Fibroblast of the conjunctiva (primary cell): ENCODE results near the gene CAMSAP1.
"Not testable (repeated sequence)": the region's sequence is repeated elsewhere in the genome, so short reads cannot be mapped to it uniquely, and the experiment has no call there.

ENCODE experiments used
- DNase-seq: peaks from one replicate; pipeline ENCODE4 v3.0.0-alpha.2; 2010; ENCODE audit warnings: low read depth

The CAMSAP1 gene, protein sequence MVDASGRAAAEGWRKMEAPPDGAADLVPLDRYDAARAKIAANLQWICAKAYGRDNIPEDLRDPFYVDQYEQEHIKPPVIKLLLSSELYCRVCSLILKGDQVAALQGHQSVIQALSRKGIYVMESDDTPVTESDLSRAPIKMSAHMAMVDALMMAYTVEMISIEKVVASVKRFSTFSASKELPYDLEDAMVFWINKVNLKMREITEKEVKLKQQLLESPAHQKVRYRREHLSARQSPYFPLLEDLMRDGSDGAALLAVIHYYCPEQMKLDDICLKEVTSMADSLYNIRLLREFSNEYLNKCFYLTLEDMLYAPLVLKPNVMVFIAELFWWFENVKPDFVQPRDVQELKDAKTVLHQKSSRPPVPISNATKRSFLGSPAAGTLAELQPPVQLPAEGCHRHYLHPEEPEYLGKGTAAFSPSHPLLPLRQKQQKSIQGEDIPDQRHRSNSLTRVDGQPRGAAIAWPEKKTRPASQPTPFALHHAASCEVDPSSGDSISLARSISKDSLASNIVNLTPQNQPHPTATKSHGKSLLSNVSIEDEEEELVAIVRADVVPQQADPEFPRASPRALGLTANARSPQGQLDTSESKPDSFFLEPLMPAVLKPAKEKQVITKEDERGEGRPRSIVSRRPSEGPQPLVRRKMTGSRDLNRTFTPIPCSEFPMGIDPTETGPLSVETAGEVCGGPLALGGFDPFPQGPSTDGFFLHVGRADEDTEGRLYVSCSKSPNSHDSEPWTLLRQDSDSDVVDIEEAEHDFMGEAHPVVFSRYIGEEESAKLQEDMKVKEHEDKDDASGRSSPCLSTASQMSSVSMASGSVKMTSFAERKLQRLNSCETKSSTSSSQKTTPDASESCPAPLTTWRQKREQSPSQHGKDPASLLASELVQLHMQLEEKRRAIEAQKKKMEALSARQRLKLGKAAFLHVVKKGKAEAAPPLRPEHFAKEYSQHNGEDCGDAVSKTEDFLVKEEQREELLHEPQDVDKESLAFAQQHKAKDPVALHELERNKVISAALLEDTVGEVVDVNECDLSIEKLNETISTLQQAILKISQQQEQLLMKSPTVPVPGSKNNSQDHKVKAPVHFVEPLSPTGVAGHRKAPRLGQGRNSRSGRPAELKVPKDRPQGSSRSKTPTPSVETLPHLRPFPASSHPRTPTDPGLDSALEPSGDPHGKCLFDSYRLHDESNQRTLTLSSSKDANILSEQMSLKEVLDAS (N-terminal part only)

DNA sequence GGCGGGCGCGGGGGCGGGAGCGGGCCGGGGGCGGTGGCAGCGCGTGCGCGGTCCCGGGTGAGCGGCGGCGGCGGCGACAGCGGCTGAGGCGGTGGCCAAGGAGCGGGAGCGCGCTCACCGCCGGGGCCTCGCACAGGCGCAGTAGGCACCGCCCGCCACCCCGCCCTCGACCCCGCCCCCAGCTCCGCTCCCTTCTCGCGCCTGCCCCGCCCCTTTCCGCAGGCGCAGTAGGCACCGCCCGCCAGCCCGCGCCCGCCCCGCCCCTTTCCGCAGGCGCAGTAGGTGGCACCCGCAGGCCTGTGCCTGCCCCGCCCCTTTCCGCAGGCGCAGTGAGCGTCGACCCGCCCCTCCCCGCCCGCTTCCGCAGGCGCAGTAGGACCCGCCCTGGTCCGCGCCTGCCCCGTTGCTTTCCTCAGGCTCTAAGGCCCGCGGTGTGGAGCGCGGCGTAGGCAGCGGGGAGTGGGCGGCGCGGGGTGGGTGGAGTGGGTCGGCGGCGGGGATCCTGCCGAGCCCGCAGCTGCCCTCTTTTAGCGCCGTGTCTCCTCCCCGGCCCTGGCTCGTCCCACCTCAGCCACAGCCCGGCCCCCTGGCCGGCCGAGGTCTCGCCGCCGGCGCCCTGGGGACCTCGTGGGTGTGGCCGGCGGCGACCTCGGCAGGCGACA is at the start of gene CAMSAP1:
CAMSAP1 (minus strand) TSS at position 116 of the 662 bp plus-strand sequence. CDS start 387 bp downstream, outside the sequence.
- peak; percentile 89 for DNase-seq

DNA sequence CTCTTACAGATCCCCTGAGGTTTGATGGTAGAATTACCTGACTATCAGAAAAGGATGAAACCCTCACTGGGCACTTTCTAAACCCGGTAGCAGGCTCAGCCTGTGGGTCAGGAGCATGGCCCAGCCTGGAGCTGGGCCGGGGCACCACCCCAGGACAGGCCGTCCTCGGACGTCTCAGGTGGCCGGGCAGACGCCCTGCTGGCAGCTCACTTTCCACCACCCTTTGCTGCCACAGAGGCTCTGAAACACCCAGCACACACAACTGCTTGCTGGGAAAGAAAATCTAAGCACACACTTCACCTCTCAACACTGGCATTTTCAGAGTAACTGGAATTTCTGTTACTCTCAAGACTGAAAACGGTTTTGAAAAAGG is 49.4 kb upstream of the CAMSAP1 start:
- DNase-seq = no peak

DNA sequence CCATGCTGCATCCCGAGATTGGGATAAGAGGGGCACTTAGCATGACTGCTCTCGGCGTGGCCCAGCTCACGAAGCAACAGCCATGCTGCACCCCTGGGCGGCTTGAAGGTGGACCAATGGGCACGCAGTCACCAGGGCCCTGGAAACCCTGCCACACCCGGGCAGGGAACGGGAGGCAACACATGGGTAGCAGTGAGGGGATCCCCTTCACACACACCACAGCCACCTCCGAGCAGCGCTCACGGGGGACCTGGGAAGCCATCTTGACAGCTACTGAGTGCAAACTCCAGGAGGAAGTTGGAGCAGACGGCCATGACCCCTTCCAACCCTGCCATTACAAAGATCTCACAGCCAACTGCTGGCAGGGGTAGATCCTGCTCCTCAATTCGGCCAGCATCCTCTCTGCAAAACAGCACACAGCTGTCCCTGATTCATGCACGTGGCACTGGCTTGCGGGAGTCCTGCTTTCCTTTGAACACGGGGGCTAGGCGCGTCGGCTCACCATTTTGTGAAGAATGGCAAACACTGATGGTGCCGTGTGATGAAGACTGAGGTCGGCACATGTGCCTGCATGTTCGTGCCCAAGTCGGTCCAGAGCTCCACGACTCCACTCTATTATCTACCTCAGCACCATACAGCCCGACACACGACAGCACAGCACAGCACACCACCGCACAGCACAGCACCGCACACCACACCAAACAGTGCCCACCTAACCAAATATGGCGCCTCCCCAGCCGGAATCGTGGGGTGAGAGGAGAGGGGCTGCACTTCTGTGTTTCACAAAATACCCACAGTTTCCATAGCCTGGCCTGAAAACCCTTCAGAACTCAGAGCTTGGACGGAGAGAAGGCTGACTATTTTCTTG is 48.8 kb upstream of the CAMSAP1 start:
- DNase-seq = no peak

DNA sequence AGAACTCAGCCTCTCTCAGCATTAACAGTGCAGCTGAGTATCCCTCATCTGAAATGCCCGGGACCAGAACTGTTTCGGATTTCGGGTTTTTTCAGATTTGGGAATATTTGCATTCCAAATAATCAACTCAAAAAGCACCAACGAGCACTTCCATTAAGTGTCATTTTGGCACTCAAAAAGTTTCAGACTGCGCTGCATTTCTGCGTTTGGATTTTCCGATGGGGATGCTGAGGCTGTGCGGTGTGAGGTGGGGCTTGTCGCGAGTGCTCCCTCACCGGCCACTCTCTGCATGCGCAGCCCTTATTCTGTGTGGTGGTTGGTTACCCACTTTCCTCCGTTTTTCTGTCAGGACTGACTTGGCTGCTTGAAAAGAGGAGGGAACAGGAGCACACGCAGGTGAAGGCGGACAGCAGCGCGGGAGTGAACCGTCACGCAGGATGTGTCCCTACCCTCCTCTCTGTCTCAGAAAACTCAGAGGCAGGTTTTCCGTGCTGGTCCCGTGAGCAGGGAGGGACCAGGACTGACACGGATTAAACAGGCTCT is 45.4 kb upstream of the CAMSAP1 start:
- no peak for DNase-seq

DNA sequence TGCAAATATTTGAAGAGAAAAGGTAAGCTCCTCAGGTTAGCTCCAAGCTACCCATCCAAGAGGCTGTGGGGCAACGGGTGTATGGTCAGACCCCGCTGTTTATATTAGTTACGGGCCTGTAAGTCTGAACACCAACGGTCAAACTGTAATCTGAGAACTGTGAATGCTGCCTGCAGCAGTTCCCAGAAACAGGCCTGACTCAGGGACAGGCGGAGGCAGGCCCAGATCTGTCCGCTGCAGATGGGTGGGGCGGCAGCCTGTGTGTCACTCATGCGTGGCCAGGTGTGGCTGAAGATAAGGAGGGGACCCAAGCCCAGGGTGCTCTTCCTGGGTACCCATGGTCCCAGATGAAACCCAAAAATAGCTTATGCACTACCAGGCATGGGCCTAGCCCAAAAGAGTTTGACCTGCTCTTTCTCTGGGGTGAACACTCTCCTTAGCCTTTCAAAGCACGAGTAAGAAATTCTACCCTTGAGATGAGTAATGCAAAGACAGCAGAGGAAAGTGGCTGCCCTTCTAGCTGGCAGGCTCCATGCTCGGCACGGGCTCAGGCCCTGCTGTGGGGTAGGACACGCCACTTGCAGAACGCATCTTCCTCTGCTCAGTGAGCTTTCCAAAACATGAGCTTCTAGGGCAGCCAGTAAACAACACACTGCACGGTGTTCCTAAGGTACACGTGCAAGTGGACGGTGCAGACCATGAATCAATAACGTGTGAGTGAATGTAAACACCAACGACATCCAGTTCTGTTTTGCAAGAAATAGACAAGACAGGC is 44.7 kb upstream of the CAMSAP1 start:
- DNase-seq = peak; percentile 35

DNA sequence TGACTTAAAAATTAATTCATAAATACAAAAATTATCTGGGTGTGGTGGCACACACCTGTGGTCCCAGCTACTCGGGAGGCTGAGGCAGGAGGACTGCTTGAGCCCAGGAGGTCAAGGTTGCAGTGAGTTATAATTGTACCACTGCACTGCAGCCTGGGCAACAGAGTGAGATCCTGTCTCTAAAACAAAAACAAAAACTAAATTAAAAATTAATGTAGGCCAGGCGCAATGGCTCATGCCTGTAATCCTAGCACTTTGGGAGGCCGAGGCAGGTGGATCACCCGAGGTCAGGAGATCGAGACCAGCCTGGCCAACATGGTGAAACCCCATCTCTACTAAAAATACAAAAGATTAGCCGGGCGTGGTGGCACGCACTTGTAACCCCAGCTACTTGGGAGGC is 44.0 kb upstream of the CAMSAP1 start:
- DNase-seq = not testable (repeated sequence)

DNA sequence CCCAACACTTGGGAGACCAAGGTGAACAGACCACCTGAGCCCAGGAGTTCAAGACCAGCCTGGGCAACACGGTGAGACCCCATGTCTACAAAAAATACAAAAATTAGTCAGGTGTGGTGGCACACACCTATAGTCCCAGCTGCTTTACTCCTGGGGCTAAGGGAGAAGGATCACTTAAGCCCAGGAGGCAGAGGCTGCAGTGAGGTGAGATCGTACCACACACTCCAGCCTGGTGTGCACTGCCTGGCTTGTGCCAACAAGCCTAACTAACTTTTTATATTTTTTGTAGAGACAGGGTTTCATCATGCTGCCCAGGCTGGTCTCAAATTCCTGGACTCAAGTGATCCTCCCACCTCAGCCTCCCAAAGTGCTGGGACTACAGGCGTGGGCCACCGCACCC is 43.5 kb upstream of the CAMSAP1 start:
- DNase-seq = not testable (repeated sequence)

DNA sequence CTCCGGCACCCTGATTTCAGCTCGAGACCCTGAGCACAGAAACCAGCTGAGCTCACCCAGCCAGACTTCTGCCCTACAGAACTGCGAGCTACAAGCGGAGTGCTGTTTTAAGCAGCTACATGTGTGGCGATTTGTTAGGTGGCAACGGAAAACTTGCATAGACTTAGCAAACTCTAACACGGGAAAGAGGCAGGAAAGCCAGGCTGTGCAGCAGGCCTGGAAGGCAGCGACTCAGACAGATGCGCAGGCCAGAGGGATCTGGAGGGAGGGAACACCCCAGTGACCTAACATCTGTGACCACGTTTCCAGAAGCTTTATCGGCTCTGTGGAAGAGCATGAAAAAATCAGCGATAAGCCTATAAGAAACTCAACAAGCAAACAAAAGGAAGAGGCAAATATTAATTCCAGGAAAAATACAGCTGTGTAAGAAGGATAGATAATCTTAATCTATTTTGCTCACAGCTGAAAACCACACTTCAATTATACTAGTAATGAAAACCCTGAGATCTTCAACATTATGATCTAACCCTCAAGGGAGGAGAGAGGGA is 42.9 kb upstream of the CAMSAP1 start:
- no peak for DNase-seq

DNA sequence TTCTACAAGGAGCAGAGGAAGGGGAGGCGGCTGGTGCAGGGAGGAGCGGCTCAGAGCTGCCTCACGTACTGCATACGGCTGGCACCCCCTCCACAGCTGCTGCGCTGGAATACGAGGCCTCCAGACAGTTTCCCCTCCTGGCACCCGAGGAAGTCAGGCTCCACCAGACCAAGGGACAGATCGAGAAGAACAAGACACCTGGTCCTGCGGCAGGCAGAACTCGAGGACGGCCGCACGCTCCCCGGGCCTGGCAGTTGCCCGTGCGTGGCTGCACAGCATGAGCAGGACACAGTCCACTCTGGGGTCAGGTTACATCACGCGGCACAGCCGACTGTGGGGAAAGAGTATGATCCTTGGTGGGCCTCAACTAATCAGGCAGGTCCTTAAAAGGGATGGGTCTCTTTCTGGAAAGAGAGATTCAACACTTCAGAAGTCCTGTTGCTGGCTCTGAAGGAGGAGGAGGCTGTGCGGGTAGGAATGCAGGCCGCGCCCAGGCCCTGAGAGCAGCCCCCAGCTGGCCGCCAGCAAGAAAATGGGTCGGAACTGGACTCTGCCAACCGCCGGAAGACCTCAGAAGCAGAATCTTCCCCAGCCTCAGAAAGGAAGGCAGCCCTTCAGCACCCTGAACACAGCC is 42.3 kb upstream of the CAMSAP1 start:
- no peak for DNase-seq

DNA sequence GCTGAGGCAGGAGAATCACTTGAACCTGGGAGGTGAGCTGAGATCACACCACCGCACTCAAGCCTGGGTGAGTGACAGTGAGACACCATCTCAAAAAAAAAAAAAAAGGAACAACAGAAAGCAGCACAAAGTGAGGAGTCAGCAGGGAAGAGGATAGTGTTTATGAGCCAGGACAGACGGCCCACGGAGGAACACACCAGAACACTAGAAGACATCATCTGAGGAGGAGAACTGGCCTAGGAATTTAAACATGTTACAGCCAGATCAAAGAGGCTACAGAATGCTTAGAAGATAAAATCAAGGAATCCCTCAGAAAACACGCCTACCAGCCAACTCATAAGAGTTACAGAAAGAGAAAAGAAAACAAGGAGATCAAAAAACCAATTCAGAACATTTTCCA is 41.6 kb upstream of the CAMSAP1 start:
- no peak for DNase-seq

DNA sequence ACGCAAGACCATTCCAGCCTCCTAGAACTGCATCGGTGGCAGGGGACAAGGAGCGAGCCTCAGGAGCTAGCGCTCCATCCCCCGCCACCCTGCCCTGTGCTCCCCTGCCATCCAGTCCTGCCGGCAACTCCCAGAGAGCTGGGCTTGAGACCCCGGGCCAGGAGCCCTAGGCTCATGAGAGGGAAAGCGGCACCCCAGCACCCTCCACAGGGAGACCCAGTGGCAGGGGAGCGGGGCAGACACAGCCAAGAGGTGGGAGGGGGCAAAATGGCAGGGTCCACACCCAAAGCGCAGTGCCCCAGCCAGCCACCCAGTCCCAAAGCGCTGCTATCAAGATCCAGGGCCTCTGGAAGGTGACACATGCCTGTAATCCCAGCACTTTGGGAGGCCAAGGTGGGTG is 41.1 kb upstream of the CAMSAP1 start:
- no peak for DNase-seq

DNA sequence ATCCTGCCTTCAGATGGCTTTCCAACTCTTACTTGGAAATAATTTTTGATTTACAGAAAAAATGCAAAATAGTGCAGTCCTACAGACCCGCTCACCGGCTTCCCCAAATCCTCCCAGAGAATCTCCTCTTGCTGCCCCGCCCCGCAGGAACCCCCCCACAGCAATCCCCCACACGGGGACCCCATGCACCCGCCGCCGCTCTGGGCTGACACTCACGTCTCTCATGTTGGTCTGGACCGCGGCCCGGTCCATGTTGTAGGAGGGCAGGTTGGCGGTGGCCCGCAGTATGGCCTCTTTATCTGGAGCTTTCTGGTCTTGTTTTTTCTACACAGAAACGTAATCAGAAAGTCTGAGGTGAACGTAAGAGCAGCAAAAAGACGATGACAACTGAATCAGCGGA is 40.2 kb upstream of the CAMSAP1 start:
- DNase-seq = no peak

DNA sequence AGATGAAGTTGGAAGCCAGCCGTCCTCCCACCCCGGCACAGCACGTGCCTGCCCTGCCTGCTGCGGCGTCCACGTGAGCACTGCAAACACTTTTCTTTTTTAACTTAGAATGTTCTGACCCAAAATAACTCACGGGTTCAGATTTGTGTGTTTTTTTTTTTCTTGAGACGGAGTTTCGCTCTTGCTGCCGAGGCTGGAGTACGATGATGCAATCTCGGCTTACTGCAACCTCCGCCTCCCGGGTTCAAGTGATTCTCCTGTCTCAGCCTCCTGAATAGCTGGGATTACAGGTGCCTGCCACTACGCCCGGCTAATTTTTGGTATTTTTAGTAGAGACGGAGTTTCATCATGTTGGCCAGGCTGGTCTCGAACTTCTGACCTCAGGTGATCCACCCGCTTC is 39.8 kb upstream of the CAMSAP1 start:
- not testable (repeated sequence) for DNase-seq

DNA sequence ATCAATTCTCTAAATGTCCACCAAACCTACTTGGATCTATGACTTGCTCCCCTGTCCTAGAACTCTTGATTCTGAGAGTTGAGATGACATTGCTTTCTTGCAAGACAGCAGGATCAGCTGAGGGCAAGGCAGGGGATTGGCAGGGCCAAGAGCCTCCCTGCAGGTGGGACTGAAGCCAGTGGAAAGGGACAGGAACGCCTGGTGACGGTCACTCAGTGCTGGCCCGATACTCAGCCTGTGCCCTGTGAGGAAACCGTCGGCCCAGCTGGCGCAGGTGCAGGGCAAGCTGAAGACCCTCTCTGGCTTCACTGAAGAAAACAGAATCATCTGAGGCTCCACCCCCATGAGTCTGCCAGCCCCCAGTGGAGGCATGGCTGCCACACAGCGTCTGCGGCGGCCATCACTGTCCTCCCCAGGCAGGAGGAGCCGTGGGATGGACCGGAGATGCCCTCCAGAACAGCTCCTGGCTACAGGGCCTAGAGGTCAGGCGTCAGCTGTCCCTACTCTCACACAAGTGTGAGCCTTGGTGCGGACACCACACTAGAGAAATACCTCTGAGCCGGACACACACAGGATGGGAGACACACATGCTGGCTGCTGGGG is 39.1 kb upstream of the CAMSAP1 start:
- no peak for DNase-seq

DNA sequence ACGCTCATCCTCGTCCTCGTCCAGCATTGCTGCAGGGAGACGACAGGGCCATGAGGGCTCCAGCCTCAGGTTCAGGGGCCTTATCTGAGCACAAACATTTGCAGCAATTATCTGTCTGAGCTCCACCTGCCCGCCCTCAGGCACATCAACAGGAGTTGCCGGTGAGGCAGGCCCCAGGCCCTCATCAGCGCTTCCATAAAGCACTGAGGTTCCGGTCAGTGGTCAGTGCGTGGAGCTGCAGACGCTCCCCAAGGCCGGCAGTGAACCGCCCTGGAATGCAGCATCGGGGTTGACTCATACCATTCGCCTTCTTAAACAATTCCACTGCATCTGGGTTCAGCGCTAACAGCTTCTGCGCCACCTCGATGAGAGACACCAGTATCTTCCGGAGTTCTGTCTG is 38.6 kb upstream of the CAMSAP1 start:
- DNase-seq = no peak

DNA sequence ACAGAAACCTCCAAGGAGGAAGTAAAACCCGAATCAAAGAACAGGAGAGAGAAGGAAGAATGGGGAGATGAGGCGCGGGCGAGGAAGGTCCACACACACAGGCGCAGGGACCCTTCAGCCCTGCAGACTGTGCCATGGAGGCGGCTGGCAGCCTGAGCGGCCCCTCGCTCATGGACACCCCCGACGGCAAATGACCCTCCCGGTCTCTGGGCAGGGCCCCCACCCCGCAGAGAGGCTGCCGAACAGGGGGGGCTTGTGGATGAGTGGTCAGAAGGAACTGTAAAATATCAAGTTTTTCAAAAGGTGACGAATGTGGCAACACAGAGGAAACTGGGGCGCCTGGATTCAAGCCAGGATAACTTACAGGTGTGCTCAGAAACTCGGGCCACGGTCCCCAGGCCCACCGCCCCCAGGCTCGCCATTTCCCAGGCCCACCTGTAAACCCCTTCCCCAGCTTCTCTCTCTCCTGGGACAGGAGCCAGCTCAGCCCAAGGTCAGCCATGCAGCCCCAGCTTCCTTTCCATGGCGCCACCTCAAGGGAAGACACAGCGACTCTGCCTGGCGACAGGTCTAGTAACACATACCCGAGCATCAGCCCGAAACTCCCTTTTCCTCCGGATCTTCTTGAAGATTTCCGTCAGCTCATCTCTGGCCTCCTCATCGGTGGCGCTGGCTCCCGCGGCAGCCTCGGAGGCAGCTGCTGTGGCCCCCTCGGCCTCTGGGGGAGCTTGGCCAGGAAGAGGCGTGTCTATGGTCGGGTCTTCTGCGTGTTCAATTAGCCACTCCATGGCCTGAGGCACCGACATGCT is 37.3 kb upstream of the CAMSAP1 start:
- no peak for DNase-seq

DNA sequence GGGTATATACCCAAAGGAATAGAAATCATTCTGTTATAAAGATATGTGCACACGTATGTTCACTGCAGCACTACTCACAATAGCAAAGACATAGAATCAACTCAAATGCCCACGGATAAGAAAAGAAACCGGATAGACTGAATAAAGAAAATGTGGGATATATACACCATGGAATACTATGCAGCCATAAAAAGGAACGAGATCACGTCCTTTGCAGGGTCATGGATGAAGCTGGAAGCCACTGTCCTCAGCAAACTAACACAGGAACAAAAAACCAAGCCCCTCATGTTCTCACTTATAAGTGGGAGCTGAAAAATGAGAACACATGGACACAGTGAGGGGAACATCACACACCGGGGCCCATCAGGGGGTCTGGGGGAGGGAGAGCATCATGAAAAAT is 36.3 kb upstream of the CAMSAP1 start:
- DNase-seq = not testable (repeated sequence)
